NCI-H2227 (cell line): Measurements from ENCODE around the gene NAV3.
"Not testable (repeated sequence)": the region's sequence is repeated elsewhere in the genome, so short reads cannot be mapped to it uniquely, and the experiment has no call there.

Experiments
- DNase-seq: peaks from one replicate; lab custom pipeline; 2025; ENCODE audit not compliant: unreplicated experiment; lab: John Stamatoyannopoulos, UW

NAV3 gene

GRCh38 chr12:78229591-78230101 lies 399.0 kb downstream of the NAV3 start:
- peak; percentile 79 for DNase-seq

- DNase-seq = no peak
Measured at GRCh38 chr12:78232756-78233155, 402.1 kb downstream of the NAV3 start.

GRCh38 chr12:78236264-78236663 lies 405.6 kb downstream of the NAV3 start:
- no peak for DNase-seq

GRCh38 chr12:78239544-78239943 lies 408.9 kb downstream of the NAV3 start:
- DNase-seq = no peak

- no peak for DNase-seq
Measured at GRCh38 chr12:78240827-78241226, 410.1 kb downstream of the NAV3 start.

- no peak for DNase-seq
Measured at GRCh38 chr12:78241446-78241845, 410.8 kb downstream of the NAV3 start.

GRCh38 chr12:78244916-78245507 lies 414.3 kb downstream of the NAV3 start:
- no peak for DNase-seq

GRCh38 chr12:78248321-78248720 lies 417.6 kb downstream of the NAV3 start:
- DNase-seq = no peak

- DNase-seq = no peak
Measured at GRCh38 chr12:78249578-78249977, 418.9 kb downstream of the NAV3 start.

GRCh38 chr12:78257662-78258061 lies 427.0 kb downstream of the NAV3 start:
- DNase-seq = not testable (repeated sequence)

- no peak for DNase-seq
Measured at GRCh38 chr12:78260976-78261375, 430.3 kb downstream of the NAV3 start.

GRCh38 chr12:78261901-78262300 lies 431.2 kb downstream of the NAV3 start:
- no peak for DNase-seq
